ENCODE results near the gene CACNA1I. TPM values are rescaled to one million over a fixed set of nuclear protein-coding genes. Genes with fewer than 3 reads are reported as not detected.

Gene CACNA1I
- polyA plus RNA-seq, 3 donors = 0.04 TPM; not detected in 2

DNA sequence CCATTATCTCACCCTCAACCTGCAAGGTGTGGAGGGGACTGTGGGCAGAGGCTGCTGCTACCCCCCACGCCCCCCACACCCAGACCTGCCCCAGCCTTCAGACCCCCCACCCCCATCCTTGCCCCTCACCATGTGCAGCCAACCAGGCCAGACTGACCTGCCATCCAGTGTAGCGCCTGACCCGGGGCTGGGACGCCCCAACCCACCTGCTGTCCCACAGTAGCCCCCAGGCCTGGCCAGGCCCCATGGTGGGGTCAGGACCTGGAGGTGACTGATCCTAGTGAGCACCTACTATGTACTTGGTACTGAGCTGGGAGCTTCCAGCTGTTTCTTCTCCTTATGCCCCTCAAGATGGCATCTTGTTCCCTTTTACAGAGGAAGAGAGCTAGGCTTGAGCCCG, 113.1 kb downstream of the CACNA1I start:
- H3K27me3 Mint-ChIP-seq (ENCODE audit: low read depth in 3 of 3) = peaks cover 39 to 59% (median 52%) of the 10 kb centered on the region in 3 donors
- no peak overlapping the region for H3K27ac Mint-ChIP-seq
- Histone ChIP-seq H3K27me3 (ENCODE audit: control insufficient read depth in 2 of 2, insufficient read depth in 2 of 2, low read length in 2 of 2) (peaks cover 0 to 39% of the 10 kb centered on the region in 2 donors), H3K9me3 (replicated peaks in 1 of 2; ENCODE audit: control insufficient read depth in 1 of 2, insufficient read depth in 1 of 2, low read length in 2 of 2) (no peaks in the 10 kb centered on the region), H3K36me3 (replicated peaks in 1 of 2; ENCODE audit: control insufficient read depth in 1 of 2, insufficient read depth in 2 of 2, low read length in 2 of 2) (no peaks in the 10 kb centered on the region), H4K20me1 (ENCODE audit: insufficient read depth, low read length) (no peaks in the 10 kb centered on the region), H2AFZ (ENCODE audit: insufficient read depth, low read depth, low read length, poor library complexity, severe bottlenecking) (no peak overlapping the region), H3K4me2 (replicated peaks; ENCODE audit: extremely low read depth, low read length, poor library complexity, severe bottlenecking) (no peak overlapping the region), H3K9ac (ENCODE audit: insufficient read depth, low read length, poor library complexity, severe bottlenecking) (no peak overlapping the region), H3K4me3 (replicated peaks in 1 of 3; ENCODE audit: low read depth in 2 of 3, low read length in 3 of 3) (no peak overlapping the region), H3K79me2 (ENCODE audit: insufficient read depth, low read length) (no peaks in the 10 kb centered on the region), H3K4me1 (ENCODE audit: control insufficient read depth in 1 of 2, insufficient read depth in 2 of 2, low read length in 2 of 2) (no peaks in the 10 kb centered on the region), H3K27ac (ENCODE audit: low read depth in 1 of 2, low read length in 2 of 2) (no peak overlapping the region)
- intact Hi-C loops (cut with micrococcal nuclease) = no loop called here
- H3K4me3 Mint-ChIP-seq = peak overlapping the region in 1 of 2 donors; percentile 26
- H3K4me1 Mint-ChIP-seq = no peaks in the 10 kb centered on the region
- H3K36me3 Mint-ChIP-seq = no peaks in the 10 kb centered on the region
- WGBS (ENCODE audit: insufficient coverage) = 87% methylated on average over 4 of the region's 5 CpGs
- H3K9me3 Mint-ChIP-seq = peaks cover 0 to 3% (median 0%) of the 10 kb centered on the region in 7 donors
- TF ChIP-seq, protein P1, sequence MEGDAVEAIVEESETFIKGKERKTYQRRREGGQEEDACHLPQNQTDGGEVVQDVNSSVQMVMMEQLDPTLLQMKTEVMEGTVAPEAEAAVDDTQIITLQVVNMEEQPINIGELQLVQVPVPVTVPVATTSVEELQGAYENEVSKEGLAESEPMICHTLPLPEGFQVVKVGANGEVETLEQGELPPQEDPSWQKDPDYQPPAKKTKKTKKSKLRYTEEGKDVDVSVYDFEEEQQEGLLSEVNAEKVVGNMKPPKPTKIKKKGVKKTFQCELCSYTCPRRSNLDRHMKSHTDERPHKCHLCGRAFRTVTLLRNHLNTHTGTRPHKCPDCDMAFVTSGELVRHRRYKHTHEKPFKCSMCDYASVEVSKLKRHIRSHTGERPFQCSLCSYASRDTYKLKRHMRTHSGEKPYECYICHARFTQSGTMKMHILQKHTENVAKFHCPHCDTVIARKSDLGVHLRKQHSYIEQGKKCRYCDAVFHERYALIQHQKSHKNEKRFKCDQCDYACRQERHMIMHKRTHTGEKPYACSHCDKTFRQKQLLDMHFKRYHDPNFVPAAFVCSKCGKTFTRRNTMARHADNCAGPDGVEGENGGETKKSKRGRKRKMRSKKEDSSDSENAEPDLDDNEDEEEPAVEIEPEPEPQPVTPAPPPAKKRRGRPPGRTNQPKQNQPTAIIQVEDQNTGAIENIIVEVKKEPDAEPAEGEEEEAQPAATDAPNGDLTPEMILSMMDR (IDR thresholded peaks at IDR 0.05) = no peak
- no peak for DNase-seq

DNA sequence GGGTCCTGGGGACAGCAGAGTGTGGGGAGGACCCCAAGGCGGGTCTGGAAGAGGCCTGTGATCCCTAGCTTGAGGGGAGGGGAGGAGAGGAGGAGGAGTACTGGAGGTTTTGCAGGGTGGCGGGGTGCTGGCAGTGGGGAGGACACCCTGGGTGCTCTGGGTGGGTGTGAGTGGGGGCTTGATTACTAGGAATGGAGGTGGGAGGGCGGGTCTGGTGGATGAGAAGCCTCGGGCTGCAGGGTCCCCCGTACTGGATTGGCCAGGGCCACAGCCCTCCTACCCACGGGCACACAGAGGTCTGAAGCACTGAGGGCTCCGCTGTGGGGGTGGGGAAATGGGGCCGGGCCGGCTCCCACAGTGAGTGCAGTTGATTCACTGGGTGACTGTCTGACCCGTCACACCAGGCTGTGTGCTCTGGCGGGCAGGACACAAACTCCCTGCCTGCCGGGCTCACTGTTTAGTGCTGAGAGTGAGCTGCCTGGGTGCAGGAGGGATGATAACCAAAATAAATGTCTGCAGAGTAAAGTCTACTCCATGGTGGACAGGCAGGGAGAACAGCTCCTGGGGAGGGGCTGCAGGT, 114.2 kb downstream of the CACNA1I start:
- 51% methylated on average over 7 of the region's 12 CpGs for WGBS (ENCODE audit: insufficient coverage)
- H3K27ac ChIP-seq (ENCODE audit: low read depth in 1 of 2, low read length in 2 of 2) = no peak overlapping the region
- TF ChIP-seq, protein P1 (IDR thresholded peaks at IDR 0.05) = no peak
- H3K4me3 ChIP-seq (replicated peaks in 1 of 3; ENCODE audit: low read depth in 2 of 3, low read length in 3 of 3) = no peak overlapping the region
- H3K79me2 ChIP-seq (ENCODE audit: insufficient read depth, low read length) = no peaks in the 10 kb centered on the region
- Mint-ChIP-seq H3K27me3 (ENCODE audit: low read depth in 3 of 3) (peaks cover 44 to 66% (median 56%) of the 10 kb centered on the region in 3 donors), H3K27ac (no peak overlapping the region), H3K36me3 (no peaks in the 10 kb centered on the region), H3K9me3 (peaks cover 0 to 3% (median 0%) of the 10 kb centered on the region in 7 donors), H3K4me3 (peak overlapping the region in 1 of 2 donors; percentile 76), H3K4me1 (no peaks in the 10 kb centered on the region)
- H2AFZ ChIP-seq (ENCODE audit: insufficient read depth, low read depth, low read length, poor library complexity, severe bottlenecking) = no peak overlapping the region
- H3K36me3 ChIP-seq (replicated peaks in 1 of 2; ENCODE audit: control insufficient read depth in 1 of 2, insufficient read depth in 2 of 2, low read length in 2 of 2) = no peaks in the 10 kb centered on the region
- intact Hi-C loops (cut with micrococcal nuclease) = no loop called here
- no peaks in the 10 kb centered on the region for H3K4me1 ChIP-seq (ENCODE audit: control insufficient read depth in 1 of 2, insufficient read depth in 2 of 2, low read length in 2 of 2)
- no peak overlapping the region for H3K9ac ChIP-seq (ENCODE audit: insufficient read depth, low read length, poor library complexity, severe bottlenecking)
- H3K9me3 ChIP-seq (replicated peaks in 1 of 2; ENCODE audit: control insufficient read depth in 1 of 2, insufficient read depth in 1 of 2, low read length in 2 of 2) = no peaks in the 10 kb centered on the region
- H3K27me3 ChIP-seq (ENCODE audit: control insufficient read depth in 2 of 2, insufficient read depth in 2 of 2, low read length in 2 of 2) = peaks cover 0 to 39% of the 10 kb centered on the region in 2 donors
- DNase-seq = no peak
- no peaks in the 10 kb centered on the region for H4K20me1 ChIP-seq (ENCODE audit: insufficient read depth, low read length)
- H3K4me2 ChIP-seq (replicated peaks; ENCODE audit: extremely low read depth, low read length, poor library complexity, severe bottlenecking) = no peak overlapping the region
